ENCODE results near the gene SDR9C7. TPM values are rescaled to one million over a fixed set of nuclear protein-coding genes. Genes with fewer than 3 reads are reported as not detected.

The SDR9C7 gene
- total RNA-seq, 1 experiment from 2014 or later: not detected

Other genes with a start within 250 kb of the SDR9C7 start
- 84.7 and 112 TPM in 2 replicates for gene PTGES3, start 246.1 kb downstream of the SDR9C7 start, total RNA-seq (2014; rRNA removed; shearing (Covaris generic))
- gene NACA, start 209.1 kb downstream of the SDR9C7 start, total RNA-seq (2014; rRNA removed; shearing (Covaris generic)): 1,148 and 1,246 TPM in 2 replicates
- gene PRIM1, start 182.1 kb downstream of the SDR9C7 start, total RNA-seq (2014; rRNA removed; shearing (Covaris generic)): 28.0 and 31.1 TPM in 2 replicates
- 20.9 and 26.9 TPM in 2 replicates for gene HSD17B6, start 171.1 kb downstream of the SDR9C7 start, total RNA-seq (2014; rRNA removed; shearing (Covaris generic))
- gene RDH16, start 23.2 kb upstream of the SDR9C7 start, total RNA-seq (2014; rRNA removed; shearing (Covaris generic)): 0.05 TPM in 1 of 2 replicates, not detected in the other
- gene ZBTB39, start 72.1 kb upstream of the SDR9C7 start, total RNA-seq (2014; rRNA removed; shearing (Covaris generic)): 4.5 and 4.7 TPM in 2 replicates
- gene TAC3, start 82.1 kb upstream of the SDR9C7 start, total RNA-seq (2014; rRNA removed; shearing (Covaris generic)): not detected in 2 replicates
- gene MYO1A, start 115.7 kb upstream of the SDR9C7 start, total RNA-seq (2014; rRNA removed; shearing (Covaris generic)): not detected in 2 replicates
- 31.5 and 40.3 TPM in 2 replicates for gene NEMP1, start 144.4 kb upstream of the SDR9C7 start, total RNA-seq (2014; rRNA removed; shearing (Covaris generic))
- 21.6 and 22.2 TPM in 2 replicates for gene NAB2, start 154.7 kb upstream of the SDR9C7 start, total RNA-seq (2014; rRNA removed; shearing (Covaris generic))
- 29.9 and 34.0 TPM in 2 replicates for gene STAT6, start 177.0 kb upstream of the SDR9C7 start, total RNA-seq (2014; rRNA removed; shearing (Covaris generic))
- 21.2 and 33.3 TPM in 2 replicates for gene LRP1, start 194.1 kb upstream of the SDR9C7 start, total RNA-seq (2014; rRNA removed; shearing (Covaris generic))
- gene LRP1-AS, start 213.2 kb upstream of the SDR9C7 start, total RNA-seq (2014; rRNA removed; shearing (Covaris generic)): not detected in 2 replicates